Measurements from ENCODE around the gene RAB6B.
"Not testable (repeated sequence)": the region's sequence is repeated elsewhere in the genome, so short reads cannot be mapped to it uniquely, and the experiment has no call there.

Gene RAB6B

GRCh38 chr3:133804896-133805295 lies 90.8 kb downstream of the RAB6B start:
- no peak for DNase-seq

GRCh38 chr3:133803469-133803868 lies 92.2 kb downstream of the RAB6B start:
- no peak for DNase-seq

GRCh38 chr3:133799794-133800585 lies 95.7 kb downstream of the RAB6B start:
- DNase-seq = no peak

- no peak for DNase-seq
Observed at GRCh38 chr3:133797396-133798105, 98.1 kb downstream of the RAB6B start.

- no peak for DNase-seq
Observed at GRCh38 chr3:133792171-133792763, 103.4 kb downstream of the RAB6B start.

- no peak for DNase-seq
Observed at GRCh38 chr3:133788024-133788423, 107.7 kb downstream of the RAB6B start.

- DNase-seq = no peak
Observed at GRCh38 chr3:133783762-133784161, 111.9 kb downstream of the RAB6B start.

- no peak for DNase-seq
Observed at GRCh38 chr3:133782454-133782853, 113.2 kb downstream of the RAB6B start.

- DNase-seq = no peak
Observed at GRCh38 chr3:133781570-133781969, 114.1 kb downstream of the RAB6B start.

GRCh38 chr3:133780756-133781155 lies 114.9 kb downstream of the RAB6B start:
- DNase-seq = not testable (repeated sequence)

GRCh38 chr3:133779626-133780203 lies 116.0 kb downstream of the RAB6B start:
- DNase-seq = no peak

GRCh38 chr3:133777807-133778568 lies 117.7 kb downstream of the RAB6B start:
- no peak for DNase-seq

- DNase-seq = no peak
Observed at GRCh38 chr3:133776794-133777438, 118.8 kb downstream of the RAB6B start.

GRCh38 chr3:133775835-133776234 lies 119.8 kb downstream of the RAB6B start:
- DNase-seq = no peak

- no peak for DNase-seq
Observed at GRCh38 chr3:133775309-133775708, 120.4 kb downstream of the RAB6B start.

Data from stimulated activated CD8-positive, alpha-beta memory T cell treated with anti-CD3 and anti-CD28 coated beads, Interleukin-4, amount 100 ng/mL, for 48 hours (primary cell).